ENCODE measurements around the gene TDRD3. TPM values are rescaled to one million over a fixed set of nuclear protein-coding genes. Genes with fewer than 3 reads are reported as not detected.
A peak's percentile ranks its signal among the peaks of the same experiment; 100 is the strongest.

The TDRD3 gene
- polyA plus RNA-seq, 1 experiment, result 10.8 TPM

DNA sequence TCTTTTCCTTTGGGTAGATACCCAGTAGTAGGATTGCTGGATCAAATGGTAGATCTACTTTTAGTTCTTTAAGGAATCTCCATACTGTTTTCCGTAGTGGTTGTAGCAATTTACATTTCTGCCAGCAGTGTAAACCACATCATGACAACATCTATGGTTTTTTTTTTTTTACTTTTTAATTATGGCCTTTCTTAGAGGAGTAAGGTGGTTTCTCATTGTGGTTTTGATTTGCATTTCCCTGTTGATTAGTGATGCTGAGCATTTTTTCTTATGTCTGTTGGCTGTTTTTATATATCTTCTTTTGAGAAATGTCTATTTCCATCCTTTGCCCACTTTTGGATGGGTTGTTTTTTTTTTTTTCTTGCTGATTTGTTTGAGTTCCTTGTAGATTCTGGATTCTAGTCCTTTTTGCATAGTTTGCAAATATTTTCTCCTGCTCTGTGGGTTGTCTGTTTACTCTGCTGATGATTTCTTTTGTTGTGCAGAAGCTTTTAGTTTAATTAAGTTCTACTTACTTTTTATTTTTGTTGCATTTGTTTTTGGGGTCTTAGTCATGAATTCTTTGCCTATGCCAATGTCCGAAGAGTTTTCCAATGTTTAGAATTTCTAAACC is 38.8 kb downstream of the TDRD3 start:
- Histone ChIP-seq H3K27me3 (ENCODE audit: control insufficient read depth, insufficient read depth, low read length) (no peaks in the 10 kb centered on the region), H3K4me3 (ENCODE audit: low read depth, low read length) (no peak overlapping the region), H3K9me3 (ENCODE audit: control insufficient read depth, insufficient read depth, low read length) (no peaks in the 10 kb centered on the region), H3K27ac (ENCODE audit: low read depth, low read length) (no peak overlapping the region)
- POLR2A ChIA-PET, result no interaction called here
- TF ChIP-seq, protein P1, sequence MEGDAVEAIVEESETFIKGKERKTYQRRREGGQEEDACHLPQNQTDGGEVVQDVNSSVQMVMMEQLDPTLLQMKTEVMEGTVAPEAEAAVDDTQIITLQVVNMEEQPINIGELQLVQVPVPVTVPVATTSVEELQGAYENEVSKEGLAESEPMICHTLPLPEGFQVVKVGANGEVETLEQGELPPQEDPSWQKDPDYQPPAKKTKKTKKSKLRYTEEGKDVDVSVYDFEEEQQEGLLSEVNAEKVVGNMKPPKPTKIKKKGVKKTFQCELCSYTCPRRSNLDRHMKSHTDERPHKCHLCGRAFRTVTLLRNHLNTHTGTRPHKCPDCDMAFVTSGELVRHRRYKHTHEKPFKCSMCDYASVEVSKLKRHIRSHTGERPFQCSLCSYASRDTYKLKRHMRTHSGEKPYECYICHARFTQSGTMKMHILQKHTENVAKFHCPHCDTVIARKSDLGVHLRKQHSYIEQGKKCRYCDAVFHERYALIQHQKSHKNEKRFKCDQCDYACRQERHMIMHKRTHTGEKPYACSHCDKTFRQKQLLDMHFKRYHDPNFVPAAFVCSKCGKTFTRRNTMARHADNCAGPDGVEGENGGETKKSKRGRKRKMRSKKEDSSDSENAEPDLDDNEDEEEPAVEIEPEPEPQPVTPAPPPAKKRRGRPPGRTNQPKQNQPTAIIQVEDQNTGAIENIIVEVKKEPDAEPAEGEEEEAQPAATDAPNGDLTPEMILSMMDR (IDR thresholded peaks at IDR 0.05; ENCODE audit: low read depth, low read length), result no peak
- CTCF ChIA-PET, result no interaction called here
- DNase-seq (ENCODE audit: low read depth, low spot score), result no peak

DNA sequence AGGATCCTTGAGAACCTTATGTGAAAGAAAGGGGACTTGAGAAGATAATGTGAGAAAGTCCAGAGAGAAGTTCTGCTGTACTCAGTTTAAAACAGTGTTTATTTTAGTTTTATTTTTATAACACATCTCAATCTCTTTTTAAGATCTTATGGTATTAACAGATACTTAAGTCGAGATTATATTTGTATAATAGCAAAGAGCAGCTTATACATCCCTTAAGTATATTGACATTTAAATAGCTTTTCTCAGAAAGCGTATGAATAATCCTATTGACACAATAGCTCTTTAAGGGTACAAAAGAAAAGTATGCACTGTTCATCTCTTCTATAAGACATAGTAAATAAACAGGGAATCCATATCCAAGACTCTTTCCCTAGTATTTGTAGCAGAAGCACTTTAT is 42.2 kb downstream of the TDRD3 start:
- no peak for DNase-seq (ENCODE audit: low read depth, low spot score)
- POLR2A ChIA-PET, result no interaction called here
- H3K27ac ChIP-seq (ENCODE audit: low read depth, low read length), result no peak overlapping the region
- no peaks in the 10 kb centered on the region for H3K27me3 ChIP-seq (ENCODE audit: control insufficient read depth, insufficient read depth, low read length)
- no peak overlapping the region for H3K4me3 ChIP-seq (ENCODE audit: low read depth, low read length)
- CTCF ChIA-PET, result interaction anchor here (3.0 kb wide), 1 partner anchor 10 kb away, joined by 15 read pairs; no protein-coding TSS in a partner anchor
- TF ChIP-seq, protein P1 (IDR thresholded peaks at IDR 0.05; ENCODE audit: low read depth, low read length), result no peak
- no peaks in the 10 kb centered on the region for H3K9me3 ChIP-seq (ENCODE audit: control insufficient read depth, insufficient read depth, low read length)

DNA sequence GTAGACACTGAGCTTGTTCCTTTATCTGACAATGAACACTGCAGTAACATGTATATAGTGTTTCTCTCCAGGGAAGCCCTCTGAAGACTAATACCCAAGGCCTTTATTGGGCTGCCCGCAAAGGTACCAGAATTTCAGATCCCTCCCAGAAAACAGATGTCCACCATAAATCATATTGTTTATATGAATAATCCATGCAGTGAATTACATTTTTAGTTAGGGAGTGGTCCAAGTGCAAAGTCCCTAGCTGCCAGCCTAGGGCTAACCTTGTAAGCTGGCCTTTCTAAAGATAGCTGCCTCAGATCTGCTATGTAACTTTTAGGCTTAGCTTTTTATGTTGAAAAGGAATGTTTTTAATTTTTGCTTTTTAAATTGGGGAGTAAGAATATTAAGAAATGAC is 44.7 kb downstream of the TDRD3 start:
- no peaks in the 10 kb centered on the region for H3K27me3 ChIP-seq (ENCODE audit: control insufficient read depth, insufficient read depth, low read length)
- DNase-seq (ENCODE audit: low read depth, low spot score), result no peak
- H3K9me3 ChIP-seq (ENCODE audit: control insufficient read depth, insufficient read depth, low read length), result no peaks in the 10 kb centered on the region
- ChIA-PET POLR2A (no interaction called here), CTCF (interaction anchor here (0.6 kb wide), 1 partner anchor 10 kb away, joined by 3 read pairs; no protein-coding TSS in a partner anchor)
- no peak overlapping the region for H3K4me3 ChIP-seq (ENCODE audit: low read depth, low read length)
- TF ChIP-seq, protein P1 (IDR thresholded peaks at IDR 0.05; ENCODE audit: low read depth, low read length), result no peak
- H3K27ac ChIP-seq (ENCODE audit: low read depth, low read length), result no peak overlapping the region

DNA sequence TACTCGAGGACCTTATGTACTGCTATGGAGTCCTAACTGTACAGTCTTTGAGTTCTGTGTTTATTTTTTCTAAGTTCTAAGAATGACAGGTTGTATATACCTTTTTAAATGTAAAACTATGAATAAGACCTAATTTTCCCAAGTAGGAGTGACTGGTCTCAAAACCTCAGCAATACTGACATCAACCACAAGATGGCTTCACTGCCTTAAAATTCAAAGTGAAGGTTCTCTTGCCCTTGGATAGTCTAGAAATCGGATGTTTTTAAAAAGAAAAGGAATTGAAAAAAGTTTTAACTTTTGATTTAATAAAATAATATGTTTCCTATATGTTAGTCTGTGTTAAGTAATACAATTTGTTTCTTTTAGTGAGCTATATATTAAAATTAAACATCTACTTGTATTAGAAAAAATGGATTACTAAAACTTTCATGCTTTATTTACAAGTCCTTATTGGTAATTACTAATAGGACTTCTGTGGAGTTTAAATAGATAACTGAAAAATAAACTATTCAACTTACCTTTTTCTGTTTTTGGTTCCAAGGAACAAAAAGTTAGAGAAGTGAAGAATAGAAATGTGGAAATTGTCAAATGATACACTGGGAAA is 52.0 kb downstream of the TDRD3 start:
- no peaks in the 10 kb centered on the region for H3K27me3 ChIP-seq (ENCODE audit: control insufficient read depth, insufficient read depth, low read length)
- H3K27ac ChIP-seq (ENCODE audit: low read depth, low read length), result no peak overlapping the region
- DNase-seq (ENCODE audit: low read depth, low spot score), result peak; percentile 15
- ChIA-PET POLR2A (no interaction called here), CTCF (interaction anchor here (0.5 to 4.2 kb wide), 26 partner anchors 9 to 1909 kb away, joined by 3 to 36 read pairs (median 5); partner anchors contain the start of gene TDRD3)
- H3K9me3 ChIP-seq (ENCODE audit: control insufficient read depth, insufficient read depth, low read length), result no peaks in the 10 kb centered on the region
- H3K4me3 ChIP-seq (ENCODE audit: low read depth, low read length), result no peak overlapping the region
- TF ChIP-seq, protein P1 (IDR thresholded peaks at IDR 0.05; ENCODE audit: low read depth, low read length), result peak; percentile 88

DNA sequence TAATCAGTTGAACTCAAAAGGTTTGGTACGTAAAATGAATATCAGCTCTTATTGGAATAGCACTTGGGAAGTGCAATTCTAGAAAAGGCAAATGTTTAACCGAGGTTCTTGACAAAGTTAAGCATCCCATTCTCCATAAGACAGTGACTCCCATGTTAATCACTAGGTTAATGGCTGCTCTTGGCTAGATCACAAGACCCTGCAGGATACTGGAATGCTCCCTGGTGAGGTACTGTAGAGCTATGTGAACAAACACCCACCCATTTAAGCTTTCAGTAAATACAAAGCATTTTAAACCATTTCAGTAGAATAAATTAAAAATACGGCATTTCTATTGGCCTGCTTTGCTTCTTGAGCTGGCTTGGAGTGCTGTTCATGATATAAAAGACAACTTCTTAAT is 56.5 kb downstream of the TDRD3 start:
- DNase-seq (ENCODE audit: low read depth, low spot score), result no peak
- H3K4me3 ChIP-seq (ENCODE audit: low read depth, low read length), result no peak overlapping the region
- H3K9me3 ChIP-seq (ENCODE audit: control insufficient read depth, insufficient read depth, low read length), result no peaks in the 10 kb centered on the region
- no peak overlapping the region for H3K27ac ChIP-seq (ENCODE audit: low read depth, low read length)
- ChIA-PET CTCF (interaction anchor here (1.3 kb wide), 1 partner anchor 20 kb away, joined by 4 read pairs; no protein-coding TSS in a partner anchor), POLR2A (no interaction called here)
- TF ChIP-seq, protein P1 (IDR thresholded peaks at IDR 0.05; ENCODE audit: low read depth, low read length), result no peak
- no peaks in the 10 kb centered on the region for H3K27me3 ChIP-seq (ENCODE audit: control insufficient read depth, insufficient read depth, low read length)
